OCI-M1 (cell line): ENCODE measurements around the gene ZBTB21.

Source experiments
- DNase-seq: peaks from one replicate; lab custom pipeline; 2025; lab: John Stamatoyannopoulos, UW

ZBTB21 gene

DNA sequence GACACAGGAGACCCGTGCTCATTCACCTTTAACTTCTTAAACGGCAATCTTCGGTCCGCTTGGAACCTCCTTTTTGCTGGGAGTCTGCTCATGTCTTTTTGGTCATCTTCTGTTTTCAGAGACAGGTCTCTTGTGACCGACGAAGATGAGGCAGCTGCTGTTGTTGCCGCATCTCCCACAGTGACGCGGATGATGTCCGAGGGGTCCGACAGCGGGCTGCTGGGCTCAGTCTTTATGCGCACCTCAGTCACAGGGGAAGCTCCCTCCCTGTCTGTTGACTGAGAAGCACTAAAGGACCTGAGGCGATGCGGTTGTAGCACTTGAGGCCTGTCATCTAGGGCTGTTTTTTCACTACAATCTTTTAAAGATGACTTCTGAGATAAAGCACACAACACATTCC is 17.6 kb downstream of the ZBTB21 start:
- DNase-seq, result no peak

GRCh38 chr21:41991659-41992058 is 18.5 kb downstream of the ZBTB21 start:
- DNase-seq, result no peak

DNA sequence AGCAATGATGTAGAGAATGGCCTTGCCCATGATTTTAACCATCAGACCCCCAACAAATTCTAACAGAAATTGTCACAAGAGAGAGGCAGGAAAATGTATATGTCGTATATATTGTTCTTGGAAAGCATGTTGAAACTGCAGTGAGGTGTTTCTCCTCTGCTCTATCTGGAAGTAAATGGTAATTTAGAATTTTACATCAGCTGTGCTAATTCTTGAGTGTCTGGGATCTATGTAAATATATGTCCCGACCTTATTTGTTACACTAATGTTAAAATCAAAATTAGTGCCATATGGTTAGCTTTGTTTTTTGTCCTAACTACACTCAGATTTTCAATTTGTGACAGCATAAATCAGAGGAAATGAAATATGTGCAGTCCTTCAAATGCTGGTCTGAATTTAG is 20.5 kb downstream of the ZBTB21 start:
- no peak for DNase-seq

DNA sequence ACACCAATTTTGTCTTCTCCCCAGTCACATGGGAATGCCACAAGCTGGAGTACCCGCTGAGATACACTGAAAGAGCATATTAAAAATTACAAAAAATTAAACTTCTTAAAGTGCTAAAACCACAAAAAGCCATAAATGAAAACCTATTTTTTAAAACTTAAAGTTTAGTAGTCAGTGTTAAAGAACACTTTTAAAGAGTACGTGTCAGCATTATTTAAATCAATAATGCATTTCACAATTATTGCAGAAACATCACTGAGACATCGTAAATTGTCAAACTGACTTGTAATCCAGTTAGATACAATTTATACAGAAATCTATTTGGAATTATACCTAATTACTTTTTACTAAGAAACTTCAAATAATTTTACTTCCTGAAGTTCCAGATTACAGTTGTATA is 22.9 kb downstream of the ZBTB21 start:
- no peak for DNase-seq

GRCh38 chr21:41985662-41986416 is 24.3 kb downstream of the ZBTB21 start:
- DNase-seq, result no peak

DNA sequence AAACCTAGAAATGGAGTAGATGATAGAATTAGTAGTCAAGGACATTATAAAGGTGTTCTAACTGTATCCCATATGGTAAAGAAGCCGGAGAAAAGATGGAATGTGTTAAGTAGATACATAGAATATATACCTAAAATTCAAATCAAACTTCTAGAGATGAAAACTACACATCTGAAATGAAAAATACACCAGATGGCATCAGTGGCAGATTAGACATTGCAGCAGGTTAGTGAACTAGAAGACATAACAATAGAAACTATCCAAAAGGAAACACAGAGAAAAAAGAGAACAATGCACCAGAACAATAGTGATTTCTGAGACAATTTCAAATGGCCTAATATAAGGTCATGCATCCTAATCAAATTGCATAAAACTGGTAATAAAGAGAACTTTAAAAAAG is 26.9 kb downstream of the ZBTB21 start:
- DNase-seq, result no peak

DNA sequence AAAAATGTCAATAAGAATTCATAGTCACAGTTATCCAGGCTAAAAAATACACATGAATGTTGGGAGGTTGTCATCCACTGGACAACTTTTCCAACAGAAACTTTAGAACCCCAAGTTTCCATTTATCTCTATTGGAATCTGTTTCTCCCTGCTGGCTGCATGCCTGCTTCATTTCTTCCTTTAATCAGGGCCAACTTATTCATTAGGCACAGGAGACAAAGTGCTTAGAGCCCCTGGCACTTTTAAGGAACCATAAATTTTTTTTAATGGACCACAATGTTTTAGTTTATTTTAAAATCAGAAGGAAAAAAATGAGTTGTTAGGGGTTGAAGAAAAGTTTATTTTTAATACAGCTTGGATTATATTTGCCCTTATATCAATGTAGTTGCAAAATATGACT is 29.6 kb downstream of the ZBTB21 start:
- no peak for DNase-seq

GRCh38 chr21:41979751-41980369 is 30.3 kb downstream of the ZBTB21 start:
- DNase-seq, result no peak

DNA sequence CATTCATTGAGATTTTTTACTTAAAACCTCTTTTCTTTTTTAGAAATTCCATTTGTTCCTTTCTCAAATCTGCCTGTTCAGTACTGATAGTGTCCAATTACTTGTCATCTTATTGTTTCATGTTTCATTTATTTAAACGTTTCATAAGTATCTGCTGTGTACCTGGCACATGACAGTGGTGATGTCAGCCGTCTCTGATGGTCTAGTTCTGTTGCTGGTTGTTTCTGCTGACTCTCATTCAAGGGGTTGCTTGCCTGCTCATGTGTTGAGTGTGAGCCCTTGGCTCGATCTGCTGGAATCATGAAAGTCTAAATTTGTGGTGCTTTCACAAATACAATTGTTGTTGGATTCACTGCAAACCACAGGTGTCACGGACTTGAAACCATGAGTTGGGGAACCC is 30.8 kb downstream of the ZBTB21 start:
- no peak for DNase-seq

- DNase-seq, result no peak
Measured at GRCh38 chr21:41977034-41977950, 32.9 kb downstream of the ZBTB21 start.

GRCh38 chr21:41976611-41977010 is 33.5 kb downstream of the ZBTB21 start:
- no peak for DNase-seq

DNA sequence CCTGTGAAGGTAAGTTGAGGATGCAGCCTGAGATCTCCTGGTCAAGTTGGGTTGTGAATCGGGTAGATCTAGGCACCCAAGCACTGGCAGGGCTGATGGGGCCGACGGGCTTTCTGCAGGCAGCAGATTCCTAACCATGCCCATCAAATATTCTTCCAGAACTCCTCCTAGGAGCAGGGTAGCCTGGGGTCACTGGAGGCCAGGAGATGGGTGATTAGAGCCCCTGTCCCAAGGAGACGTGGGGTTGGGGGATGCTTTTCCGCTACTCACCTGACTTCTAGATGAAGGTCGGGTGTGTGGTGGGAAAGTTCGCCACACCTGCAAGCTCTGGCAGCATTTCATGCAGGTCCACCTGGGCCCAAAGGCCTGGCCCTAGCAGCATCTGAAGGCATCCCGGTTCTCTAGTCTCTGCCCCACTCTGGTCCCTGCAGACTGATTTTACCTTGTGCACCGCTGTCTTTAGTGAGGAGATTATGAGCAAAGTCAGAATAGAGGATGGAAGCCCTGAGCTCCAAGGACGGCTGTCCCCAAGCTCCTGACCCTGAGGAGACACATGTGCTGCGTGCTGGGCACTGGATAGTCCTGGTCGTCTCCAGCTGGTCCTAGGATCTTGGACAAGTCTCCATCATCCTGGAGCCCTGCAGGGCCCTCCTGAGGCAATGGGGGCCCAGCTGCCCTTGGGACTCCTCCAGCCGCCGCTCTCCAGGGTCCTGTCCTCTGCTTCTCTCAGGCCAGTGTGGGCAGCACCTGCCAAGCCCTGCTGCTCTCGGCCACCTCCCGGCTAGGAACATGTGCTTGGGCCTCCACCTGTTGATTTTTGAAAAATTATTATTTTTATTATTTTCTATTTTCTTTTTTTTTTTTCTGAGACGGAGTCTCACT is 34.5 kb downstream of the ZBTB21 start:
- DNase-seq, result no peak

DNA sequence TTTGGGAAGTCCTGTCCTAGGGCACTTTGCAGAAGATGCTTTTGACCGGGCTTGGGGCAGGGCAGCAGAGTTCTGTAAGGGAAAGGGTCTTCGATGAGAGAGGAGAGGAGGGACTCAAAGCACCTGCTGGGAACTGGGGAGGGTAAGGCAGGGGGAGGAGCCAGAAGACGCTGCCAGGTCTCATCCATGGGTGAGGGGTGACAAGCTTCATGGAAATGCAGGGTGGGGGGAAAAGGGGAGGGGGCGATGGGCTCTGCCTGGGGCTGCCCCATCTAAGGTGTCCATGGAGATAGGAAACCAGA is 35.5 kb downstream of the ZBTB21 start:
- DNase-seq, result no peak

DNA sequence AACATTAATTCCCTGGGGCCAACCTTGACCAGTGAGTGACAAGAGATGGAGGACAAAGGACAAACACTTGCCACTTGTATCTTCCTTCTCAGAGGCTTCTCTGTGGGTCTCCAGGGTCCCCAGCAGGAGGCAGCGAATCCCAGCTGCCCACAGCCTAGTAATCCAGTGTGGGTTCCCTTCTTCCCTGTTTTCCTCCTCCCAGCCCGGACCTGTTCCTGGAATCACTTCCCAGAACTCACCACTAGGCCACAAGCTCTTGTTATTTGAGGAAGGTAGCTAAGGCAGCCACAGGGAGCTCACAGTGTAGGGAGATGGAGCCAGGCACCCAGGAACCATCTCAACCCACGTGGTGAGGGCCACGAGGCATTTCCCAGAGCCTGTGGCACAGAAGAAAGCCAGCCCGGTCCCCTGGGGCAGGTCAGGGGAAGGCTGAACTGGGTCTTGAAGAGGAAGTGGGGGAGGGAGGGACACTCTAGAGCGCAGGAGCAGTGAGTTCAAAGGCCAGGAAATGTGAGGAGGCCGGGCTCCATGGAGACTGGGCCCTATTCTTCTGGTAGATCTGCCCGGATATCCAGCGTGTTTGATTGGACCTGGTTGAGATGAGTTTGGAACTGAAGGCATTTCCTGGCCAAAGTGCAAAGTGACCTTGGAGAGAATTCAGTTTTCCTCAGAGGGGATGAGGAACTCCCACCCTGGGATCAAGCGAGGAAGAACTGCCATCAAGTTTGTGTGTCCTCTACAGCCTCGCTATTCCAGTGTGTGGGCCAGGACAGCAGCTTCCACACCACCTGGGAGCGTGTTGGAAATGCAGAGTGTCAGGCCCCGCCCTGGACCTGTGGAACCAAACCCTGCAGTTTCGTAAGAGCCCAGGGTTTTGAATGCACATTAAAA is 36.1 kb downstream of the ZBTB21 start:
- no peak for DNase-seq

GRCh38 chr21:41973427-41973831 is 36.7 kb downstream of the ZBTB21 start:
- no peak for DNase-seq

DNA sequence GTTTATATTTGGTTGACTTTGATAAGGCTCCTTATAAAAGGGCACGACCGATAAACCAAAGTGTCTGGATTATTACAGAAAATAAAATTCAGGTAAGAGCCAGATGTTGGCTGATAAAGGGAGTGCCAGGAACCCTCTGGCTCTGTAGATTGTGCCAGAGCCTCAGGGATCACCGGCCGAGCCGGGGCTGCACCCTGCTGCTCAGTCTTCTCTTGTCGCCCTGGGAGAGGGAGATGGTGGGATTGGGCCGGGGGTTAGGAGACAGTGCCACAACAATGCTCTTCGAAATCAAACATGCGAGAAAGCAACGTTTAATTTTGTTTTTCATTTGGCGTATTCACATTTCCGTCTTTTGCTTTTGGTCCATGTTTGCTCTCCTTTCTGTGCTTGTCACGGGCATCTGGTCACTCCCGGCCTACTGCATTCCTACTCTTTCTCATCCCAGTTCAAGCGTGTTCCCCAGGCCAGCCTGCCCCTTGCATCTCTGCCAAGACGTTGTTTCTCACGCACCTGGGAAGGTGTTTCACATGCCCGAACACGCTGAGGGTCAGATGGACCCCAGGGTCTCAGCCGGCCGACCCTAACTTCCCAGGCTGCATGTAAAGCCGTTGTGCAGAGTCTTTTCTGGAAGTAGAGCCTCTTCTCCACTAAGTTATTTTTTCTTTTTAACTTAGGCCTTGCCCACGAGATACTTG is 37.5 kb downstream of the ZBTB21 start:
- no peak for DNase-seq

GRCh38 chr21:41971891-41972290 is 38.3 kb downstream of the ZBTB21 start:
- DNase-seq, result no peak

DNA sequence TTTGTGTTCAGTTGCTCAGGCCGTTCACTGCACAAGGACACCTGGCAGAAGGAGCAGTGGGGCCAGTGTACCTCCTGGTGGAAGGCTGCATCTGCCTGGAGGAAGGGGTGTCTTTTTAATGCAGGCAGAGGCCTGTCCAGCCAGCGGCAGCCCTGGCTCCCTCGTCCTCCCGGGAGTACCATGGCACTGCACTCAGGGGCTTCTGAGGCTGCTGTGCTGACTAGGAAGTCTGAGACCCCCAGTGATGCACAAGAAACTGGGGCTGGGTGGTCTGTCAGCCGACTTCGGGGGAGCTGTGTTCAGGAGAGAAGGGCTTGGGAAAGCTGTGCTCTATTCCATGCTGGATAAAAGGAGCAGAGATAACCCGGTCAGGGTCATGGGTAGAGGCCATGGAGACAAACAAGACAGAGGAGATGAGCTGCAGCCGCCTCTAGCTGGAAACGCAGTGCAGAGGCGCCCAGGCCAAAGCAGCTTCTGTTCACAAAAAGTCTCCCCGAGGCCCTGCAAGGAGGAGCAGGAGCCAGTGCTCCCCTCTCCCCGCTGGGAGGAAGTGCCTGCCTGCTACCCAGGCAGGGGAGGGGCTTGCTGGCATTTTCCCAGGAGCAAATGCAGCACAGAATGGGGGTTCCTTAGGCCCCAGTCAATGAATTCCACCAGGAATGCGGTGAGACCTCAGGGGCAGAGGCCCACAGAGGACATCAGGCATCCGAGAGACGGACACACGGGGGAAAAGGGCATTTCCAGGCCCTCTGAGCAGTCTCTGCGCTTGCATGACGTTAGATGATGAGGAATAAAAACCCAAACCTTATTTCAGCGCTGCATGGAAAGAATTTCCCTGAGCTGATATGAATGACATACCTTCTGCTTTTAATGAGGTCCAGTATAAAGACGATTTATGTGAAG is 39.2 kb downstream of the ZBTB21 start:
- no peak for DNase-seq

GRCh38 chr21:41970106-41970391 is 40.1 kb downstream of the ZBTB21 start:
- DNase-seq, result no peak

GRCh38 chr21:41967708-41968107 is 42.5 kb downstream of the ZBTB21 start:
- no peak for DNase-seq
